ES-I3 (cell line): ENCODE measurements around the gene ACAN.

ENCODE experiments used
- H3K36me3 ChIP-seq: 2 replicates; pipeline ENCODE4 v1.6.1; 2013; ENCODE audit warnings: mild to moderate bottlenecking, low read length, control low read depth, moderate library complexity; ENCODE audit not compliant: insufficient read depth
- H3K4me1 ChIP-seq: 2 replicates; pipeline ENCODE4 v1.6.1; 2013; ENCODE audit warnings: mild to moderate bottlenecking, control low read depth, low read length; ENCODE audit not compliant: insufficient read depth
- H3K9ac ChIP-seq: 2 replicates; pipeline ENCODE4 v1.6.1; 2013; ENCODE audit warnings: low read depth, mild to moderate bottlenecking, low read length, moderate library complexity
- H3K9me3 ChIP-seq: 2 replicates; pipeline ENCODE4 v1.6.1; 2013; ENCODE audit warnings: mild to moderate bottlenecking, low read length, moderate library complexity; ENCODE audit not compliant: control insufficient read depth, insufficient read depth

The ACAN gene

DNA sequence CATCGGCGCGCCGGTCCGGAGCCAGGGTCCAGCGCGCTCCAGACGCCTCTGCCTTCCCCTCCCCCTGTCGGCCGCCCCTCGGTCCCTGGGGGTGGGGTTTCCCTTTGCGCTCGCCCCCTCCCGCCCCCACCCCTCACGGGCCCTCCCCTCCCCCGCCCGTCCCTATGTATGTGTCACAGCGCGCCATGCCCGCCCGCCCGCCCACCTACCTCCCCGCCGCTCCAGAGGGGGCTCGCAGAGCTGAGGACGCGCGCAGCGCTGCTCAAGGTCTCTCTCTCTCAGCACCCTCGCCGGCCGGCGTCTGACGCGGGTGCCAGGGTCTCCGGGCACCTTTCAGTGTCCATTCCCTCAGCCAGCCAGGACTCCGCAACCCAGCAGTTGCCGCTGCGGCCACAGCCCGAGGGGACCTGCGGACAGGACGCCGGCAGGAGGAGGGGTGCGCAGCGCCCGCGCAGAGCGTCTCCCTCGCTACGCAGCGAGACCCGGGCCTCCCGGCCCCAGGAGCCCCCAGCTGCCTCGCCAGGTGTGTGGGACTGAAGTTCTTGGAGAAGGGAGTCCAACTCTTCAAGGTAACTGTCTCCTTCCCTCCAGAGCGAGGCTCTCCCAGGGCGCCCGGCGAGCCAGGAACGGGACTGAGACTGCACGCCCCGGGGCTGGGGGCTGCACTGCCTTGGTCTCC is at the start of gene ACAN:
Gene ACAN (plus strand): TSS at position 196 of the 679 bp plus-strand sequence. CDS start 32,771 bp downstream, outside the sequence.
- Histone ChIP-seq H3K4me1 (peaks cover 3% of the 10 kb centered on the region; the same call in 1 of the 2 replicates), H3K9ac (peak within 1 kb of the TSS; percentile 86), H3K9me3 (no peaks in the 10 kb centered on the region; the same call in 1 of the 2 replicates), H3K36me3 (no peaks in the 10 kb centered on the region)

GRCh38 chr15:88756521-88756920 is 46.7 kb upstream of the ACAN start:
- H3K36me3 ChIP-seq = no peaks in the 10 kb centered on the region
- no peaks in the 10 kb centered on the region for H3K9me3 ChIP-seq
- no peak overlapping the region for H3K9ac ChIP-seq
- no peaks in the 10 kb centered on the region for H3K4me1 ChIP-seq

DNA sequence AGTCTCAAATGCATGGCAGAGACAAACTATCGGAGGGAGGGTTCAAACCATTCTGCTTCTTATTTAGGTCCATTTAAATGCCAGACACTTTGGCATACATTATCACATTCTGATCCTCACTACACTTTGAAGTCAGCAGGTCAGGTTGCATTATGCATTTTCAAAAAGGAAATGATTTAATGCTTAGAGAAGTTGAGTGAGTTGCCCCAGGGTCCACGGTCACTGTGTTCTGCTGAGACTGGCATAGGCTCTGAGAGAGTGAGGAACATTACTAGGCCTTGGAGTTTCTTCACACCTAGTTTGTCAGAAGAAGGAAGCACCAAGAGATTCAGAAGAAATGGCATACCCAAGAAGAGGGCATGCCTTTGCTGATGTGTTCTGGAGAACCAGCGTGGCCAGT is 46.3 kb upstream of the ACAN start:
- Histone ChIP-seq H3K36me3 (no peaks in the 10 kb centered on the region), H3K4me1 (no peaks in the 10 kb centered on the region), H3K9me3 (no peaks in the 10 kb centered on the region), H3K9ac (no peak overlapping the region)

- H3K9me3 ChIP-seq = no peaks in the 10 kb centered on the region
- H3K36me3 ChIP-seq = no peaks in the 10 kb centered on the region
- H3K9ac ChIP-seq = no peak overlapping the region
- no peaks in the 10 kb centered on the region for H3K4me1 ChIP-seq
These were observed 43.4 kb upstream of the ACAN start for GRCh38 chr15:88759872-88760271.

GRCh38 chr15:88764448-88764847 is 38.8 kb upstream of the ACAN start:
- no peak overlapping the region for H3K9ac ChIP-seq
- H3K36me3 ChIP-seq = no peaks in the 10 kb centered on the region

DNA sequence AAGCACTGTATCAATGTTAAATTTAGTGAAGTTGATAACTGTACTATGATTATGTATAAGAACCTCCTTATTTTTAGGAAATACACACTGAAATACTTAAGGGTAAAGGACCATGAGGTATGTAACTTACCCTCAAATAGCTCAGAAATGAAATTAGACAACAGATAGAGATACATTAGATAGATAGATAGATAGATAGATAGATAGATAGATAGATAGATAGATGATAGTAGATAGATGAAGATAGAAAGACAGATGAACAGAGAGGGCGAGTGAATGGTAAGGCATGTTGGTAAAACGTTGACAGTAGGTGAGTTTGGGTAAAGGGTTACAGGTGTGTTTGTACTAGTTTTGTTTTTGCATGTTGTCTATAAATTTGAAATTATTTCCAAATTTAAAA is 38.0 kb upstream of the ACAN start:
- H3K9ac ChIP-seq = no peak overlapping the region
- H3K4me1 ChIP-seq = no peaks in the 10 kb centered on the region
- no peaks in the 10 kb centered on the region for H3K36me3 ChIP-seq

More at GRCh38 chr15:88764448-88764847, 38.8 kb upstream of the ACAN start:
- no peaks in the 10 kb centered on the region for H3K9me3 ChIP-seq
- no peaks in the 10 kb centered on the region for H3K4me1 ChIP-seq

DNA sequence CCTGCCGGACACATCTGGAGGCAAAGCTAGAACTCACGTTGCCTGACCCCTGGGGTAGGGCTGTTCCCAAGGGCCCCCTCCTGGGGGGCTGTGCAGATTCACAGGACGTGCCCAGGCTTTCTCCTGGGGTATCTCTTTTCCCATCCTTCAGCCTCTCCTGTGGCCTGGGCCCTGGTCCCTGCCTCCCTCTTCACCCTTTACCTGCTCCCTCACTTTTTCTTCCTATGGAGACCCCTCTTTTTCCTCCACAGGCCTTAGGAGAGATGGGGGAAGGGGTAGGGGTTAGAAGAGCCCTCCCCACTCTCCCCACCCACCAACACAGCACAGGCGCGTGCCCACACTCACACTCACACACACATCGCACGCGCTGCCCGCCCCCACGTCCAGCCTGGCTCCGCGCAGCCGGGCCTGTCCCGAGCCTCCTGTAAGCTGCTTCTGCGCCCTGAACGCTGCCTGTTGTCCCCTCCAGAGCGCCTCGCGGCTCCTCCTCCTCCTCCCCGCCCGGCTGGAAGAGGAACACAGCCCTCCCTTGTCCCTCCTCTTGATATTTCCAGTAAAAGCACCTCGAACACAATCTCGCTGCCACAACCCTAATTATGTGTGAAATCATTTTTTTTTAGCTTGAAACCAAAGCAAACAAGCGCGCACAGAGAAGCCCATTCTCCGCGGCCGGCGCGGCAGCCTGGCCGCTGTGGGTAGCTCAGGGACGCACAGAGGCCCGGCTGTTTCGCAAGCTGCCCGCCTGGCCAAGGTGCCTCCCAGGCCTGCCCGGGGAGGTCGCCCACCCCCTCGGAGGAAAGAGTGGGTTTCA is 33.9 kb upstream of the ACAN start:
- H3K9me3 ChIP-seq = no peaks in the 10 kb centered on the region
- H3K36me3 ChIP-seq = no peaks in the 10 kb centered on the region
- H3K9ac ChIP-seq = peak overlapping the region; percentile 56
- H3K4me1 ChIP-seq = no peaks in the 10 kb centered on the region

More for the DNA sequence above, 38.0 kb upstream of the ACAN start:
- no peaks in the 10 kb centered on the region for H3K9me3 ChIP-seq

GRCh38 chr15:88775776-88776175 is 27.5 kb upstream of the ACAN start:
- Histone ChIP-seq H3K9me3 (no peaks in the 10 kb centered on the region), H3K9ac (no peak overlapping the region), H3K36me3 (no peaks in the 10 kb centered on the region), H3K4me1 (no peaks in the 10 kb centered on the region)

GRCh38 chr15:88776646-88777045 is 26.6 kb upstream of the ACAN start:
- H3K4me1 ChIP-seq = no peaks in the 10 kb centered on the region
- H3K9me3 ChIP-seq = no peaks in the 10 kb centered on the region
- no peaks in the 10 kb centered on the region for H3K36me3 ChIP-seq

GRCh38 chr15:88779944-88780343 is 23.3 kb upstream of the ACAN start:
- Histone ChIP-seq H3K36me3 (no peaks in the 10 kb centered on the region), H3K4me1 (no peaks in the 10 kb centered on the region), H3K9me3 (no peaks in the 10 kb centered on the region), H3K9ac (no peak overlapping the region)

More at GRCh38 chr15:88776646-88777045, 26.6 kb upstream of the ACAN start:
- no peak overlapping the region for H3K9ac ChIP-seq

DNA sequence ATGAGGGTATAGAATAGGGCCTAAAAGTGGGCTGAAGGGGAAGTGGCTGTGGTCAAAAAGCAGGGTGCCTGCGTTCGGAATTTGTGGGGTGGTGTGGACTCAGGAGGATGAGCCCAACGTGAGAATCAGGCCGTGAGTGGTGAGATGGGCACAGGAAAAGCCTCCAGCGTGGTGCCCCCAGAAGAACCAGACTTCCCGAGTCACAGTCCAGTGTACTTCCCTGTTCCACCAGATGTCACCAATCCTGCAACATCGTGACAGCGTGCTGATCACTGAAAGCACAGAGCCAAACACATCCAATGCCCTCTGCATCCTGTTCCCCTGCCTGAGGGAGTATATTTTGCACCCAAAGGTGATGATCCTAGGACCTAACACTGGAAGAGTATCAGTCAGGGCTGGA is 20.8 kb upstream of the ACAN start:
- no peak overlapping the region for H3K9ac ChIP-seq
- no peaks in the 10 kb centered on the region for H3K4me1 ChIP-seq
- no peaks in the 10 kb centered on the region for H3K9me3 ChIP-seq
- H3K36me3 ChIP-seq = no peaks in the 10 kb centered on the region

GRCh38 chr15:88785217-88785616 is 18.0 kb upstream of the ACAN start:
- H3K36me3 ChIP-seq = no peaks in the 10 kb centered on the region
- H3K9me3 ChIP-seq = no peaks in the 10 kb centered on the region
- no peak overlapping the region for H3K9ac ChIP-seq
- no peaks in the 10 kb centered on the region for H3K4me1 ChIP-seq

GRCh38 chr15:88788036-88788435 is 15.2 kb upstream of the ACAN start:
- peaks cover 12% of the 10 kb centered on the region for H3K4me1 ChIP-seq
- no peaks in the 10 kb centered on the region for H3K36me3 ChIP-seq
- no peak overlapping the region for H3K9ac ChIP-seq
- H3K9me3 ChIP-seq = no peaks in the 10 kb centered on the region

DNA sequence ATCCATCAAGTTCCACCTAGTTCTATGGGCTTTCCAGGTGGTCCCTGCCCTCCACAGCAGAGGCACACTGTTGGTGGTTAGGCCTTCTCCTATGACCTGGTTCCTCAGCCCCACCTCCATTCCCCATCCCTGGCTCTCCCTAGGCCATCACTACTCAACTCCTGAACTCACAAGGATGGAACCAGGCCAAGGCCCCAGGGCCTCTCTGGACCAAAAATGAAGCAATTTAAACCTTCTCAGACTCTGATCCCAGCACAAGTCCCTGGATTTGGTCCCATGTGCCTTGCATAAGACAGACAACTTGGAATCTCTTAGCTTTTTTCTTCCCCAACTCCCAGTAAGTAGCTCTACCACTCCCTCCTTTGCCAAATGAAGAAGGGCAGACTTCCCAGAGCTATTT is 14.4 kb upstream of the ACAN start:
- Histone ChIP-seq H3K4me1 (peaks cover 17% of the 10 kb centered on the region), H3K9me3 (no peaks in the 10 kb centered on the region), H3K9ac (no peak overlapping the region), H3K36me3 (no peaks in the 10 kb centered on the region)

DNA sequence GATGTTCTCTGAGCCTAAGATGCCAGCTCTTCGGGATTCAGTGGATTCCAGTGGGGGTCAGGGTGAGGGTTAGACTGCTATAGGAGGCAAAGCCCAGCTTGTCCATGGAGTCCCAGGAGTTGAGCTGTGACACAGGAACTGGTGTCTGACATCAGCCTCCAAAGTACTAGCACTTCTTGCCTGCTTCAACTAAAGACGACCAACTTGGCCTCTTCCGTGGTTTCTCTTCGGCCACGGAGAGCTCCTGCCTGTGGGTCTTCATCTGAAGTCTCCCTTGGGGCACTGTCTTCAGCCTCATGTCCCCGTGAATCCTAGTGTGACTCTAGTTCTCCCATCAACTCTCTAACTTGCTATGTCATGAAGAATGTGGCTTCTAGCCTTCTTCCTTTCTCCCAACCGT is 12.8 kb upstream of the ACAN start:
- Histone ChIP-seq H3K9ac (no peak overlapping the region), H3K36me3 (no peaks in the 10 kb centered on the region), H3K9me3 (no peaks in the 10 kb centered on the region), H3K4me1 (peaks cover 17% of the 10 kb centered on the region)
